Left ventricle myocardium inferior (tissue), 1 donor: Measurements from ENCODE around the gene PLXNA2. TPM values are rescaled to one million over a fixed set of nuclear protein-coding genes. Genes with fewer than 3 reads are reported as not detected.

Experiments
- DNase-seq: peaks from one replicate; pipeline ENCODE4 v3.0.0-alpha.2; 2020
- H3K27ac ChIP-seq: fragments of 200-600 bp; replicated peaks from 2 replicates; pipeline ENCODE4 v1.8.0; 2021
- H3K27me3 ChIP-seq: fragments of 200-600 bp; 2 replicates; pipeline ENCODE4 v1.8.0; 2021; ENCODE audit warnings: low read depth
- H3K36me3 ChIP-seq: fragments of 200-600 bp; 2 replicates; pipeline ENCODE4 v1.8.0; 2021
- H3K4me1 ChIP-seq: fragments of 200-600 bp; 2 replicates; pipeline ENCODE4 v1.8.0; 2021
- H3K4me3 ChIP-seq: fragments of 200-600 bp; 2 replicates; pipeline ENCODE4 v1.8.0; 2021; ENCODE audit warnings: mild to moderate bottlenecking, moderate library complexity
- H3K9me3 ChIP-seq: fragments of 200-600 bp; replicated peaks from 2 replicates; pipeline ENCODE4 v1.8.0; 2021
- intact Hi-C: fragments of 100-400 bp; cut with micrococcal nuclease; formaldehyde crosslinking; loops from one replicate; pipeline ENCODE4 v1.11.0; 2022
- total RNA-seq: library from RNA; stranded (reverse); fragmentation: NEBNext Ultra II Directional; extraction: Animal tissue kit (Norgen Biotek cat#: 25700); gene quantifications from one replicate; pipeline ENCODE4 v1.2.1, GENCODE V29; 2021
- TF ChIP-seq, protein P1 (sequence below): fragments of 200-600 bp; IDR thresholded peaks from 2 replicates; pipeline ENCODE4 v1.8.0; 2021; ENCODE audit warnings: antibody characterized with exemption, mild to moderate bottlenecking, borderline replicate concordance
- donor health status: DM: no; HTN: yes; CAD: no; lungs with severe emphysema.

Gene PLXNA2
- total RNA-seq, 1 donor from 2014 or later, result 29.1 TPM

DNA sequence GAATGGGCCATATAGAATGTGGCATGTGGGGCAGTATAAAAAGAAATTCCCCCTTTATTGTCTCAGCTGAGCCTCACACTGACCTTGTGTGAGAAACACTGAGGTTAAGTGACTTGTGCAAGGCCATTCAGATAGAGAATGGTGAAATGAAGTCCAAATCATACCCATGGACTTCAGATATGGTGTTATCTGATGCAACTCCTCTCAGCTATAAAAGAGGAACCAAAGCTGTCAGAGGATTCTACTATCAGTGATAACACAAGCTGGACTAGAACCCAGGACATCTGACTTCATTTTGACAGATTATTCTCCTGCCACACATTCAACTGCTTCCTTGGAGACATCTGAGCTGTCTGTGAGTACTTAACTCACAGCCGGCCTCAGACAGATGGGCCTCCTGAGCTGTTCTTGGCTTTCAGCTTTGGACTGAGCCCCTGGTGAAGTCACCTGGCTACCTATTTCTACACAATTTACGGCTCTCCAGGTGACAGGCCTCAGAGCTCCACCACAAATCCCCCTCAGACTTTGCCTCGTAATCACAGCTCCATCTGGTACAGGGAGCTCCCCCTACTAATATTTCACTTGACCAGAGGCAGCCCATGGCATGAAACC, 104.6 kb downstream of the PLXNA2 start:
- DNase-seq, result no peak
- Histone ChIP-seq H3K36me3 (peaks cover 15% of the 10 kb centered on the region), H3K4me1 (peaks cover 20% of the 10 kb centered on the region), H3K27ac (no peak overlapping the region), H3K27me3 (no peaks in the 10 kb centered on the region), H3K9me3 (no peaks in the 10 kb centered on the region), H3K4me3 (no peak overlapping the region)
- intact Hi-C loops, result no loop called here
- TF ChIP-seq, protein P1, sequence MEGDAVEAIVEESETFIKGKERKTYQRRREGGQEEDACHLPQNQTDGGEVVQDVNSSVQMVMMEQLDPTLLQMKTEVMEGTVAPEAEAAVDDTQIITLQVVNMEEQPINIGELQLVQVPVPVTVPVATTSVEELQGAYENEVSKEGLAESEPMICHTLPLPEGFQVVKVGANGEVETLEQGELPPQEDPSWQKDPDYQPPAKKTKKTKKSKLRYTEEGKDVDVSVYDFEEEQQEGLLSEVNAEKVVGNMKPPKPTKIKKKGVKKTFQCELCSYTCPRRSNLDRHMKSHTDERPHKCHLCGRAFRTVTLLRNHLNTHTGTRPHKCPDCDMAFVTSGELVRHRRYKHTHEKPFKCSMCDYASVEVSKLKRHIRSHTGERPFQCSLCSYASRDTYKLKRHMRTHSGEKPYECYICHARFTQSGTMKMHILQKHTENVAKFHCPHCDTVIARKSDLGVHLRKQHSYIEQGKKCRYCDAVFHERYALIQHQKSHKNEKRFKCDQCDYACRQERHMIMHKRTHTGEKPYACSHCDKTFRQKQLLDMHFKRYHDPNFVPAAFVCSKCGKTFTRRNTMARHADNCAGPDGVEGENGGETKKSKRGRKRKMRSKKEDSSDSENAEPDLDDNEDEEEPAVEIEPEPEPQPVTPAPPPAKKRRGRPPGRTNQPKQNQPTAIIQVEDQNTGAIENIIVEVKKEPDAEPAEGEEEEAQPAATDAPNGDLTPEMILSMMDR, result no peak

DNA sequence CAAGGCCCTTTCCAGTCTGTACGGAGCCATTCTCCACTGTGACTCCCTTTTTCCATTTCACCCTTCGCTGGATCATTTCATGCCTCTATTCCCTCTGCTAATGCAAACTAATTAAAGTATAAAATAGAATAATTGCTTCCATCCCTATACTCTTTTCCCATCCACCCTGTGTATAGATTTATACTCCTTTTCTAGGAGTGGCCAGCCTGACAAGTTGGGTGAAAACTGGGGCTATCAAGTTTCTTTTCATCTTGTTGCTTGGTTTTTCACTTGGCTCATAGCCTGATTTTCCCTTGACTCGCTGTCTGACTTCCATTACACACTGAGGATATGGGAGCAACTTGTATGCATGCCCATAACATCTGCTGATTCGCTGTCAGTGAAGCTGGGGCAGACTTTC, 107.0 kb downstream of the PLXNA2 start:
- no peak overlapping the region for H3K27ac ChIP-seq
- intact Hi-C loops, result no loop called here
- H3K4me1 ChIP-seq, result peaks cover 32% of the 10 kb centered on the region

GRCh38 chr1:208136459-208137182, 107.6 kb downstream of the PLXNA2 start:
- intact Hi-C loops, result no loop called here
- Histone ChIP-seq H3K4me1 (peaks cover 35% of the 10 kb centered on the region), H3K9me3 (no peaks in the 10 kb centered on the region), H3K27me3 (no peaks in the 10 kb centered on the region), H3K4me3 (no peak overlapping the region), H3K36me3 (peaks cover 15% of the 10 kb centered on the region), H3K27ac (no peak overlapping the region)
- TF ChIP-seq, protein P1, result no peak
- DNase-seq, result no peak

More for the DNA sequence above, 107.0 kb downstream of the PLXNA2 start:
- H3K36me3 ChIP-seq, result peaks cover 15% of the 10 kb centered on the region
- no peak overlapping the region for H3K4me3 ChIP-seq
- H3K9me3 ChIP-seq, result no peaks in the 10 kb centered on the region
- TF ChIP-seq, protein P1, result no peak
- no peak for DNase-seq
- no peaks in the 10 kb centered on the region for H3K27me3 ChIP-seq

GRCh38 chr1:208135354-208135753, 108.8 kb downstream of the PLXNA2 start:
- DNase-seq, result no peak
- TF ChIP-seq, protein P1, result no peak
- H3K36me3 ChIP-seq, result peaks cover 15% of the 10 kb centered on the region
- H3K4me1 ChIP-seq, result peaks cover 35% of the 10 kb centered on the region
- H3K27me3 ChIP-seq, result no peaks in the 10 kb centered on the region
- no peak overlapping the region for H3K27ac ChIP-seq
- H3K9me3 ChIP-seq, result no peaks in the 10 kb centered on the region
- intact Hi-C loops, result no loop called here
- H3K4me3 ChIP-seq, result no peak overlapping the region

DNA sequence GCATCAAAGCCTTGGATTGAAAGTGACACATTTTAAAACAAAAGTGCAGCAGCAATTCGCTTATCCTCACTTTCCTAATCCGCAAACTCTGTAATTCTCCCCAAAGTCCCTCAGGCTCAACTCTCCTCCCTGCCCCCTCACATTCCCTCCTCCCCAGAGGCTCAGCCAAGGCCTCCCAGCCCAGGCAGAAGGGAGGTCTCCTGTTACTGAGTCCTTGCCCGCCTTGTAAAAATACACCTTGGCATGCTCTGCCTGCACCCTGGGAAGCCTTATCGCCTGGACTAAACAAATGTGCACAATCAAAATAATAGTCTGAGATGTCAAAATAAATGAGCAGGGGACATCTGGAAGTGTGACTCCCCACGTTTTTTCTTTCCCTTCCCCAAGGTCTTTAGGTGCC, 109.7 kb downstream of the PLXNA2 start:
- H3K27me3 ChIP-seq, result no peaks in the 10 kb centered on the region
- intact Hi-C loops, result loop anchor here (5.0 kb wide), 1 partner anchor 103 kb away; no protein-coding TSS in a partner anchor
- TF ChIP-seq, protein P1, result no peak
- H3K36me3 ChIP-seq, result peaks cover 10% of the 10 kb centered on the region
- H3K9me3 ChIP-seq, result no peaks in the 10 kb centered on the region
- peaks cover 35% of the 10 kb centered on the region for H3K4me1 ChIP-seq
- no peak for DNase-seq
- no peak overlapping the region for H3K4me3 ChIP-seq
- H3K27ac ChIP-seq, result no peak overlapping the region
